ENCODE results near the gene APBB2.
A peak's percentile ranks its signal among the peaks of the same experiment; 100 is the strongest.

The APBB2 gene

GRCh38 chr4:40845154-40845835 lies 369.0 kb downstream of the APBB2 start:
- Mint-ChIP-seq H3K36me3 (peaks cover 6 to 8% of the 10 kb centered on the region in 2 donors), H3K4me3 (no peak overlapping the region), H3K4me1 (peaks cover 36 to 58% of the 10 kb centered on the region in 2 donors), H3K9me3 (peaks cover 0 to 2% of the 10 kb centered on the region in 2 donors), H3K27me3 (no peaks in the 10 kb centered on the region), H3K27ac (no peak overlapping the region)
- ATAC-seq (replicated peaks) (no peak), DNase-seq (no peak)

- no peak for ATAC-seq (replicated peaks)
- H3K27ac Mint-ChIP-seq: no peak overlapping the region
- H3K9me3 Mint-ChIP-seq: peaks cover 0 to 2% of the 10 kb centered on the region in 2 donors
- no peak overlapping the region for H3K4me3 Mint-ChIP-seq
- no peaks in the 10 kb centered on the region for H3K27me3 Mint-ChIP-seq
- peaks cover 6 to 8% of the 10 kb centered on the region in 2 donors for H3K36me3 Mint-ChIP-seq
- H3K4me1 Mint-ChIP-seq: peaks cover 41 to 60% of the 10 kb centered on the region in 2 donors
- DNase-seq: no peak
These were observed 370.1 kb downstream of the APBB2 start for GRCh38 chr4:40844261-40844660.

- H3K27ac Mint-ChIP-seq: no peak overlapping the region
- ATAC-seq (replicated peaks): peak; percentile 39 to 49
- peaks cover 0 to 2% of the 10 kb centered on the region in 2 donors for H3K9me3 Mint-ChIP-seq
- DNase-seq: peak; percentile 15
- H3K4me1 Mint-ChIP-seq: peaks cover 39 to 60% of the 10 kb centered on the region in 2 donors
- H3K27me3 Mint-ChIP-seq: no peaks in the 10 kb centered on the region
- peaks cover 6 to 8% of the 10 kb centered on the region in 2 donors for H3K36me3 Mint-ChIP-seq
- H3K4me3 Mint-ChIP-seq: no peak overlapping the region
These were observed 370.6 kb downstream of the APBB2 start for GRCh38 chr4:40843696-40844095.

GRCh38 chr4:40842725-40843423 lies 371.5 kb downstream of the APBB2 start:
- H3K4me3 Mint-ChIP-seq: peak overlapping the region in 1 of 2 donors; percentile 17
- DNase-seq: no peak
- H3K27me3 Mint-ChIP-seq: no peaks in the 10 kb centered on the region
- peaks cover 0 to 2% of the 10 kb centered on the region in 2 donors for H3K9me3 Mint-ChIP-seq
- no peak for ATAC-seq (replicated peaks)
- no peak overlapping the region for H3K27ac Mint-ChIP-seq
- H3K4me1 Mint-ChIP-seq: peaks cover 38 to 56% of the 10 kb centered on the region in 2 donors
- peaks cover 7 to 8% of the 10 kb centered on the region in 2 donors for H3K36me3 Mint-ChIP-seq

GRCh38 chr4:40842318-40842717 lies 372.0 kb downstream of the APBB2 start:
- no peak for DNase-seq
- H3K36me3 Mint-ChIP-seq: peaks cover 11 to 13% of the 10 kb centered on the region in 2 donors
- no peak for ATAC-seq (replicated peaks)
- H3K9me3 Mint-ChIP-seq: peaks cover 0 to 2% of the 10 kb centered on the region in 2 donors
- H3K4me3 Mint-ChIP-seq: no peak overlapping the region
- H3K27ac Mint-ChIP-seq: peak overlapping the region; percentile 81
- no peaks in the 10 kb centered on the region for H3K27me3 Mint-ChIP-seq
- H3K4me1 Mint-ChIP-seq: peaks cover 42 to 56% of the 10 kb centered on the region in 2 donors

- H3K27me3 Mint-ChIP-seq: no peaks in the 10 kb centered on the region
- peaks cover 43 to 67% of the 10 kb centered on the region in 2 donors for H3K4me1 Mint-ChIP-seq
- H3K4me3 Mint-ChIP-seq: peak overlapping the region; percentile 30 to 71
- H3K9me3 Mint-ChIP-seq: peaks cover 0 to 2% of the 10 kb centered on the region in 2 donors
- DNase-seq (peak; percentile 65), ATAC-seq (replicated peaks) (peak; percentile 64 to 66)
- H3K27ac Mint-ChIP-seq: peak overlapping the region; percentile 92
- peaks cover 14 to 16% of the 10 kb centered on the region in 2 donors for H3K36me3 Mint-ChIP-seq
These were observed 373.3 kb downstream of the APBB2 start for GRCh38 chr4:40840985-40841571.

- peaks cover 46 to 74% of the 10 kb centered on the region in 2 donors for H3K4me1 Mint-ChIP-seq
- H3K9me3 Mint-ChIP-seq: peaks cover 0 to 2% of the 10 kb centered on the region in 2 donors
- no peaks in the 10 kb centered on the region for H3K27me3 Mint-ChIP-seq
- H3K4me3 Mint-ChIP-seq: peak overlapping the region; percentile 30 to 71
- DNase-seq: peak; percentile 57
- peak; percentile 76 to 83 for ATAC-seq (replicated peaks)
- peak overlapping the region; percentile 92 for H3K27ac Mint-ChIP-seq
- peaks cover 21% of the 10 kb centered on the region in 2 donors for H3K36me3 Mint-ChIP-seq
These were observed 373.9 kb downstream of the APBB2 start for GRCh38 chr4:40840255-40840984.

GRCh38 chr4:40838742-40839141 lies 375.6 kb downstream of the APBB2 start:
- peaks cover 53 to 84% of the 10 kb centered on the region in 2 donors for H3K4me1 Mint-ChIP-seq

GRCh38 chr4:40837094-40837870 lies 377.1 kb downstream of the APBB2 start:
- no peak for DNase-seq
- Mint-ChIP-seq H3K4me1 (peaks cover 41 to 78% of the 10 kb centered on the region in 2 donors), H3K9me3 (peaks cover 0 to 2% of the 10 kb centered on the region in 2 donors), H3K27ac (peak overlapping the region; percentile 89), H3K36me3 (peaks cover 21 to 24% of the 10 kb centered on the region in 2 donors), H3K4me3 (no peak overlapping the region), H3K27me3 (no peaks in the 10 kb centered on the region)
- ATAC-seq (replicated peaks): no peak

More at GRCh38 chr4:40838742-40839141, 375.6 kb downstream of the APBB2 start:
- Mint-ChIP-seq H3K36me3 (peaks cover 21 to 24% of the 10 kb centered on the region in 2 donors), H3K4me3 (no peak overlapping the region), H3K27me3 (no peaks in the 10 kb centered on the region), H3K9me3 (peaks cover 0 to 2% of the 10 kb centered on the region in 2 donors), H3K27ac (no peak overlapping the region)
- DNase-seq (no peak), ATAC-seq (replicated peaks) (no peak)

GRCh38 chr4:40833212-40833611 lies 381.1 kb downstream of the APBB2 start:
- peaks cover 1 to 5% of the 10 kb centered on the region in 2 donors for H3K9me3 Mint-ChIP-seq
- peaks cover 19 to 40% of the 10 kb centered on the region in 2 donors for H3K4me1 Mint-ChIP-seq
- H3K36me3 Mint-ChIP-seq: peaks cover 28 to 34% of the 10 kb centered on the region in 2 donors
- no peak for DNase-seq
- no peak overlapping the region for H3K27ac Mint-ChIP-seq
- no peaks in the 10 kb centered on the region for H3K27me3 Mint-ChIP-seq
- no peak for ATAC-seq (replicated peaks)
- H3K4me3 Mint-ChIP-seq: no peak overlapping the region

GRCh38 chr4:40832175-40832574 lies 382.2 kb downstream of the APBB2 start:
- H3K4me1 Mint-ChIP-seq: peaks cover 14 to 32% of the 10 kb centered on the region in 2 donors
- ATAC-seq (replicated peaks) (no peak), DNase-seq (no peak)
- H3K27me3 Mint-ChIP-seq: no peaks in the 10 kb centered on the region
- H3K27ac Mint-ChIP-seq: no peak overlapping the region
- H3K36me3 Mint-ChIP-seq: peaks cover 29 to 39% of the 10 kb centered on the region in 2 donors
- peaks cover 4 to 10% of the 10 kb centered on the region in 2 donors for H3K9me3 Mint-ChIP-seq
- no peak overlapping the region for H3K4me3 Mint-ChIP-seq

GRCh38 chr4:40831146-40831907 lies 383.0 kb downstream of the APBB2 start:
- Mint-ChIP-seq H3K27ac (no peak overlapping the region), H3K27me3 (no peaks in the 10 kb centered on the region), H3K36me3 (peaks cover 27 to 43% of the 10 kb centered on the region in 2 donors), H3K9me3 (peaks cover 4 to 10% of the 10 kb centered on the region in 2 donors), H3K4me3 (no peak overlapping the region), H3K4me1 (peaks cover 13 to 23% of the 10 kb centered on the region in 2 donors)
- no peak for ATAC-seq (replicated peaks)
- DNase-seq: no peak

GRCh38 chr4:40829586-40829985 lies 384.8 kb downstream of the APBB2 start:
- H3K4me1 Mint-ChIP-seq: peaks cover 16 to 25% of the 10 kb centered on the region in 2 donors
- no peaks in the 10 kb centered on the region for H3K27me3 Mint-ChIP-seq
- H3K9me3 Mint-ChIP-seq: peaks cover 4 to 10% of the 10 kb centered on the region in 2 donors
- no peak overlapping the region for H3K4me3 Mint-ChIP-seq
- DNase-seq (no peak), ATAC-seq (replicated peaks) (no peak)
- peaks cover 23 to 41% of the 10 kb centered on the region in 2 donors for H3K36me3 Mint-ChIP-seq
- no peak overlapping the region for H3K27ac Mint-ChIP-seq

All from stimulated activated naive B cell treated with anti-CD40 and anti-IgM and Interleukin-4, amounts not matched to agents 10 μg/mL and 1 μg/mL and 100 μg/mL, for 72 hours (primary cell).